K562 (cell line): Measurements from ENCODE around the gene STON2. TPM values are rescaled to one million over a fixed set of nuclear protein-coding genes. Genes with fewer than 3 reads are reported as not detected.

Source experiments
- ATAC-seq: fragments of 200-7000 bp; cut with Tn5 transposase; 3 replicates; pipeline ENCODE4 v1.9.1; 2020; ENCODE audit warnings: moderate library complexity
- BruUV-seq: library from RNA; stranded (reverse); fragments of 400-500 nt; replicated peaks from 2 replicates; lab custom pipeline; 2021; lab: Mats Ljungman, UMichigan
- CTCF ChIA-PET: fragments of 300-600 bp; formaldehyde crosslinking; extraction: SDS; loops from one replicate; lab custom pipeline; 2021; ENCODE audit warnings: low intra/inter-chr PET ratio; lab: Yijun Ruan, JAX
- POLR2A ChIA-PET: fragments of 300-600, 350-650 bp; sonication (Branson Sonifier 250); formaldehyde crosslinking; extraction: SDS; loops from one replicate; lab custom pipeline; 2021; ENCODE audit warnings: antibody characterized with exemption, inconsistent platforms; lab: Yijun Ruan, JAX
- DNase-seq, 4 experiments: peaks; one replicate each; pipeline versions ENCODE4 v3.0.0 to v3.0.0-alpha.2; 2011 to 2018; ENCODE audit warnings: low spot score in 3 of 4, mixed read lengths in 3 of 4; ENCODE audit errors: extremely low read depth in 1 of 4
- FAIRE-seq: peaks from 2 replicates; lab custom pipeline; 2011; peaks lifted over from hg19 to GRCh38; lab: Jason Lieb, UNC
- H2AFZ ChIP-seq: 2 replicates; pipeline ENCODE4 v1.6.0; 2011; ENCODE audit warnings: low read depth, low read length, control low read depth, inconsistent platforms
- H3K27ac ChIP-seq: fragments of 200-600 bp; 3 replicates; pipeline ENCODE4 v1.8.0; 2011; ENCODE audit warnings: low read depth, mild to moderate bottlenecking, control low read depth, inconsistent platforms, low read length, moderate library complexity, mixed read lengths; ENCODE audit errors: extremely low read depth
- H3K27me3 ChIP-seq, 2 experiments: fragments of 300-600 bp in 1 of 2; 2 replicates in 1 of 2; 3 replicates in 1 of 2; pipeline versions ENCODE4 v1.6.0 to v1.8.0; 2011; ENCODE audit warnings: inconsistent platforms in 2 of 2, low read length in 2 of 2, mild to moderate bottlenecking in 1 of 2, mixed read lengths in 1 of 2, moderate library complexity in 1 of 2; ENCODE audit not compliant: control insufficient read depth in 2 of 2, insufficient read depth in 2 of 2
- H3K36me3 ChIP-seq: fragments of 300-600 bp; 3 replicates; pipeline ENCODE4 v1.8.0; 2011; ENCODE audit warnings: mild to moderate bottlenecking, low read length, inconsistent platforms; ENCODE audit not compliant: control insufficient read depth, insufficient read depth
- H3K4me1 ChIP-seq, 2 experiments: fragments of 200-600 bp in 1 of 2; replicated peaks in 1 of 2; 2 replicates in 1 of 2; 3 replicates in 1 of 2; pipeline versions ENCODE4 v1.5.1 to v1.8.0; 2011; ENCODE audit warnings: inconsistent platforms in 2 of 2, low read length in 2 of 2, mild to moderate bottlenecking in 1 of 2, mixed read lengths in 1 of 2, moderate library complexity in 1 of 2; ENCODE audit not compliant: control insufficient read depth in 2 of 2, insufficient read depth in 2 of 2
- H3K4me2 ChIP-seq: 2 replicates; pipeline ENCODE4 v1.6.1; 2011; ENCODE audit warnings: low read length, control low read depth, inconsistent platforms, mixed read lengths; ENCODE audit not compliant: insufficient read depth
- H3K4me3 ChIP-seq: fragments of 200-600 bp; sonication (generic), shearing (Covaris generic); 2 replicates; pipeline ENCODE4 v1.5.1; 2016; ENCODE audit warnings: control low read depth, inconsistent platforms
- H3K79me2 ChIP-seq: fragments of 200-600 bp; 3 replicates; pipeline ENCODE4 v1.8.0; 2011; ENCODE audit warnings: low read length, inconsistent platforms; ENCODE audit not compliant: control insufficient read depth, insufficient read depth
- H3K9ac ChIP-seq, 2 experiments: 2 replicates each; pipeline versions ENCODE4 v1.6.0 to v1.6.1; 2011; ENCODE audit warnings: low read depth in 2 of 2, low read length in 2 of 2, control low read depth in 1 of 2, inconsistent platforms in 1 of 2, mild to moderate bottlenecking in 1 of 2, mixed read lengths in 1 of 2; ENCODE audit not compliant: insufficient read depth in 1 of 2
- H3K9me1 ChIP-seq: one replicate; pipeline ENCODE4 v1.6.0; 2011; ENCODE audit warnings: inconsistent platforms, mild to moderate bottlenecking, low read length, moderate library complexity; ENCODE audit not compliant: control insufficient read depth, insufficient read depth
- H3K9me3 ChIP-seq: replicated peaks from 2 replicates; pipeline ENCODE4 v1.5.1; 2011; ENCODE audit warnings: low read depth, low read length, inconsistent platforms; ENCODE audit not compliant: control insufficient read depth, insufficient read depth
- H4K20me1 ChIP-seq: replicated peaks from 2 replicates; pipeline ENCODE4 v1.6.1; 2011; ENCODE audit warnings: low read length, inconsistent platforms, mixed read lengths; ENCODE audit not compliant: control insufficient read depth, insufficient read depth
- CBFA2T3 ChIP-seq: fragments of 450-650 bp; IDR thresholded peaks from 2 replicates; pipeline ENCODE4 v1.6.1; 2017
- FOXA3 ChIP-seq, 2 experiments: fragments of 450-650 bp in 1 of 2; sonication (generic) in 1 of 2; formaldehyde crosslinking; IDR thresholded peaks in 1 of 2; conservative IDR thresholded peaks in 1 of 2; 2 replicates each; pipeline versions ENCODE4 v1.4.0 to v1.8.0; 2020 to 2022; ENCODE audit warnings: mild to moderate bottlenecking in 2 of 2, missing genetic modification reagents in 1 of 2
- HMGXB4 ChIP-seq: sonication (generic); formaldehyde crosslinking; IDR thresholded peaks from 2 replicates; pipeline ENCODE4 v1.8.1; 2023; ENCODE audit warnings: mild to moderate bottlenecking, missing genetic modification reagents
- KDM2B ChIP-seq: fragments of 250-450 bp; sonication (Bioruptor Pico); IDR thresholded peaks from 2 replicates; pipeline ENCODE4 v1.8.0; 2021; ENCODE audit warnings: mild to moderate bottlenecking, moderate library complexity
- NFIC ChIP-seq: fragments of 450-650 bp; IDR thresholded peaks from 2 replicates; pipeline ENCODE4 v1.6.1; 2017; ENCODE audit warnings: mild to moderate bottlenecking, inconsistent platforms
- PREB ChIP-seq: sonication (generic); formaldehyde crosslinking; IDR thresholded peaks from 2 replicates; pipeline ENCODE4 v1.8.1; 2023; ENCODE audit warnings: mild to moderate bottlenecking, missing genetic modification reagents
- TAF7 ChIP-seq: fragments of 450-650 bp; IDR thresholded peaks from 2 replicates; pipeline ENCODE4 v1.6.1; 2016; ENCODE audit warnings: missing genetic modification characterization, missing compliant biosample characterization
- ZFP30 ChIP-seq: fragments of 250-450 bp; sonication (Bioruptor Pico); IDR thresholded peaks from 2 replicates; pipeline ENCODE4 v1.8.0; 2022; ENCODE audit warnings: moderate library complexity, mild to moderate bottlenecking, inconsistent platforms, borderline replicate concordance
- ZNF121 ChIP-seq: sonication (generic); formaldehyde crosslinking; conservative IDR thresholded peaks from 2 replicates; pipeline ENCODE4 v1.8.0; 2022; ENCODE audit warnings: missing genetic modification reagents
- ZNF395 ChIP-seq: fragments of 200-800 bp; sonication (Bioruptor generic); IDR thresholded peaks from 2 replicates; pipeline ENCODE4 v1.6.1; 2017; ENCODE audit warnings: missing genetic modification characterization, missing compliant biosample characterization
- ZZZ3 ChIP-seq: fragments of 450-650 bp; IDR thresholded peaks from 2 replicates; pipeline ENCODE4 v1.6.1; 2016; ENCODE audit warnings: antibody characterized with exemption, mild to moderate bottlenecking, moderate library complexity
- WGBS: fragments of 100-300 bp; shearing (Covaris generic); methylation state at CpG from one replicate; pipeline ENCODE4 v1.1.6; 2016; ENCODE audit warnings: low coverage, mixed read lengths; ENCODE audit not compliant: insufficient coverage; ENCODE audit errors: missing lambda C conversion rate; 5-methylcytosine and 5-hydroxymethylcytosine counted together
- in situ Hi-C: fragments of 300-500 bp; cut with MboI; formaldehyde crosslinking; loops from 4 replicates; pipeline ENCODE4 v1.15.0; 2018; ENCODE audit warnings: inconsistent platforms, mixed read lengths
- intact Hi-C: fragments of 100-400 bp; cut with micrococcal nuclease; formaldehyde crosslinking; loops from 2 replicates; pipeline ENCODE4 v1.14.2; 2022
- polyA plus RNA-seq, 8 experiments: library from polyadenylated mRNA; depleted of rRNA in 4 of 8; stranded (reverse) in 5 of 8; unstranded in 3 of 8; fragments of >200 nt; fragmentation: Nextera tagmentation in 2 of 8; fragmentation: Illumina TruSeq in 1 of 8; extraction: Ambion mirVana in 2 of 8; extraction: Trizol in 1 of 8; gene quantifications; 2 replicates each; pipeline versions ENCODE4 v1.2.1 to v1.2.3, GENCODE V29; 2011 to 2014; ENCODE audit warnings: inconsistent platforms in 1 of 8, missing spikeins in 1 of 8
- total RNA-seq, 7 experiments: library from RNA; depleted of rRNA in 6 of 7; stranded (reverse); fragments of >200 nt in 6 of 7; fragmentation: Illumina TruSeq in 2 of 7; extraction: Trizol in 2 of 7; gene quantifications; 2 replicates each; pipeline versions ENCODE4 v1.2.1 to v1.2.3, GENCODE V29; 2011 to 2021; ENCODE audit warnings: low replicate concordance in 1 of 7
- TF ChIP-seq, protein P1 (sequence below), 2 experiments: fragments of 250-450 bp in 1 of 2; fragments of 450-650 bp in 1 of 2; sonication (Bioruptor Pico) in 1 of 2; IDR thresholded peaks; 2 replicates each; pipeline versions ENCODE4 v1.6.1 to v1.8.0; 2016 to 2021; ENCODE audit warnings: mild to moderate bottlenecking in 2 of 2, moderate library complexity in 2 of 2, missing compliant biosample characterization in 1 of 2, missing genetic modification characterization in 1 of 2
- TF ChIP-seq, protein P2 (sequence below): fragments of 450-650 bp; formaldehyde crosslinking; IDR thresholded peaks from 2 replicates; pipeline ENCODE4 v1.4.0; 2022; ENCODE audit warnings: missing genetic modification characterization

Gene STON2
- total and polyA plus RNA-seq, 9 of the 15 experiments (the other 6 are each of a cell fraction or from before 2014, with no cell fraction given), result 7.8 to 99.3 (median 53.5) TPM

DNA sequence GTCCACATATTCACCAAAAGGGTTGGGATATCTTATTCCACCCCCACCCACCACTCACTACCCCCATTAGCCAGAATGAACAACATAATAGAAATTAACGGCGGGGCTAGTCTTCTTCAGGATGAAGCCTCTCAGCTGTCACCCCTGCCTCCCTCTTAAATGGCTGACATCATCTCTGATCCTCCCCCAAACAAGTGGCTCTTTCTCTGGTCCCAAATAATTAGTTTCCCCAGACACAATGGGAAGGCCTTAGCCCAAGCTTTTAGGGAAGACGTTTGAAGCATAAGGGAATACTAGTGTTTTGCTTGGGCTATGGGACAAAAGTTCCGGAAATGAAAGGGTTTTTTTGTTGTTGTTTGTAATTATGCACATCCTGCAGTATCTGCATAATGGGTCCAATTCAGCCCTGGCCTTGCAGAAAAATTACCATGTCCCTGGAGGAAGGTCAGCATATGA lies 13.8 kb downstream of the STON2 start (continued):
- TF ChIP-seq HMGXB4 (CRISPR knock-in tag) (no peak), KDM2B (no peak), ZNF121 (CRISPR knock-in tag) (no peak)
- TF ChIP-seq, protein P1, sequence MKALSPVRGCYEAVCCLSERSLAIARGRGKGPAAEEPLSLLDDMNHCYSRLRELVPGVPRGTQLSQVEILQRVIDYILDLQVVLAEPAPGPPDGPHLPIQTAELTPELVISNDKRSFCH (CRISPR knock-in tag; IDR thresholded peaks at IDR 0.05), result no peak
- TF ChIP-seq, protein P1 (tag; IDR thresholded peaks at IDR 0.05), result no peak
- TF ChIP-seq, protein P2, sequence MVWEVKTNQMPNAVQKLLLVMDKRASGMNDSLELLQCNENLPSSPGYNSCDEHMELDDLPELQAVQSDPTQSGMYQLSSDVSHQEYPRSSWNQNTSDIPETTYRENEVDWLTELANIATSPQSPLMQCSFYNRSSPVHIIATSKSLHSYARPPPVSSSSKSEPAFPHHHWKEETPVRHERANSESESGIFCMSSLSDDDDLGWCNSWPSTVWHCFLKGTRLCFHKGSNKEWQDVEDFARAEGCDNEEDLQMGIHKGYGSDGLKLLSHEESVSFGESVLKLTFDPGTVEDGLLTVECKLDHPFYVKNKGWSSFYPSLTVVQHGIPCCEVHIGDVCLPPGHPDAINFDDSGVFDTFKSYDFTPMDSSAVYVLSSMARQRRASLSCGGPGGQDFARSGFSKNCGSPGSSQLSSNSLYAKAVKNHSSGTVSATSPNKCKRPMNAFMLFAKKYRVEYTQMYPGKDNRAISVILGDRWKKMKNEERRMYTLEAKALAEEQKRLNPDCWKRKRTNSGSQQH (CRISPR knock-in tag), result no peak

GRCh38 chr14:81385886-81386285 lies 14.2 kb downstream of the STON2 start:
- CTCF ChIA-PET, result no interaction called here
- Histone ChIP-seq H3K27me3 (no peaks in the 10 kb centered on the region), H2AFZ (no peak overlapping the region), H3K9me3 (no peaks in the 10 kb centered on the region), H4K20me1 (no peaks in the 10 kb centered on the region), H3K9me1 (no peaks in the 10 kb centered on the region), H3K9ac (no peak overlapping the region), H3K4me3 (no peak overlapping the region), H3K36me3 (peaks cover 70% of the 10 kb centered on the region; the same call in 2 of the 3 replicates), H3K4me2 (no peak overlapping the region), H3K27ac (no peak overlapping the region), H3K4me1 (no peaks in the 10 kb centered on the region), H3K79me2 (no peaks in the 10 kb centered on the region; the same call in 1 of the 3 replicates)
- 89% methylated on average over 6 of the region's 7 CpGs for WGBS
- intact Hi-C loops, result no loop called here
- BruUV-seq, result no TSS peak
- POLR2A ChIA-PET, result interaction anchor here (1.2 kb wide), 1 partner anchor 9 kb away, joined by 4 read pairs; no protein-coding TSS in a partner anchor
- ATAC-seq, result no peak
- no peak for DNase-seq
- no peak for FAIRE-seq
- in situ Hi-C loops, result no loop called here
- TF ChIP-seq FOXA3 (CRISPR knock-in tag; conservative IDR thresholded peaks at IDR 0.05 in 1 of 2, IDR thresholded peaks at IDR 0.05 in 1 of 2) (no peak), ZZZ3 (no peak), CBFA2T3 (no peak), NFIC (no peak), TAF7 (tag) (no peak), ZNF395 (CRISPR knock-in tag) (no peak), ZFP30 (CRISPR knock-in tag) (no peak), PREB (CRISPR knock-in tag) (no peak)
